Measurements from ENCODE around the gene VDR.

DNA sequence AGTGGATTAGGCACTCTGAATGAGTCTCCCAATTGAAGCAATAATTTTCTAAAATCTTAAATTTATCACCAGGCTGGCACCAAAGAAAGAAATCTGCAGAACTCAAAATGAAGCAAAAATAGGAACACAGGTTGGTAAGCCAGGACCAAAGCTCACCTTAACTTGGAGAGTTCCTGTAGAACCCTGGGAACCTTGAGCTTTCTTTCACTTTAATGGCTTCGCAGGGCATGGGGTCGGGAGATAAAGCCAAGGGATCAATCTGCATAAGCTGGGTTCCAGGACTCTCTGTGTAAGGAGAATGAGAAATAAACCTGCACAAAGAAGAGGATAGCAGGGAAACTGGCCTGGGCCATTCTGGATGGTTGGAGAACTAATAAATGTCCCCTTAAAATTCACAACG lies 8.3 kb upstream of the VDR start:
- TF ChIP-seq, protein P1, sequence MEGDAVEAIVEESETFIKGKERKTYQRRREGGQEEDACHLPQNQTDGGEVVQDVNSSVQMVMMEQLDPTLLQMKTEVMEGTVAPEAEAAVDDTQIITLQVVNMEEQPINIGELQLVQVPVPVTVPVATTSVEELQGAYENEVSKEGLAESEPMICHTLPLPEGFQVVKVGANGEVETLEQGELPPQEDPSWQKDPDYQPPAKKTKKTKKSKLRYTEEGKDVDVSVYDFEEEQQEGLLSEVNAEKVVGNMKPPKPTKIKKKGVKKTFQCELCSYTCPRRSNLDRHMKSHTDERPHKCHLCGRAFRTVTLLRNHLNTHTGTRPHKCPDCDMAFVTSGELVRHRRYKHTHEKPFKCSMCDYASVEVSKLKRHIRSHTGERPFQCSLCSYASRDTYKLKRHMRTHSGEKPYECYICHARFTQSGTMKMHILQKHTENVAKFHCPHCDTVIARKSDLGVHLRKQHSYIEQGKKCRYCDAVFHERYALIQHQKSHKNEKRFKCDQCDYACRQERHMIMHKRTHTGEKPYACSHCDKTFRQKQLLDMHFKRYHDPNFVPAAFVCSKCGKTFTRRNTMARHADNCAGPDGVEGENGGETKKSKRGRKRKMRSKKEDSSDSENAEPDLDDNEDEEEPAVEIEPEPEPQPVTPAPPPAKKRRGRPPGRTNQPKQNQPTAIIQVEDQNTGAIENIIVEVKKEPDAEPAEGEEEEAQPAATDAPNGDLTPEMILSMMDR (IDR thresholded peaks at IDR 0.05), result no peak
- no peak for TF ChIP-seq POLR2A (IDR thresholded peaks at IDR 0.05)
